Body of pancreas (tissue), 4 donors: ENCODE data around the gene TNFRSF9. TPM values are rescaled to one million over a fixed set of nuclear protein-coding genes. Genes with fewer than 3 reads are reported as not detected.

Source experiments
- ATAC-seq: fragments of 150-250 bp; one replicate; pipeline ENCODE4 v1.9.1; 2016
- DNase-seq, 4 donors: peaks; one replicate each; pipeline ENCODE4 v3.0.0-alpha.2; 2019
- H3K27ac ChIP-seq, 4 donors: fragments of 200-600 bp; sonication (generic); 1 replicate in 3 of 4; 2 replicates in 1 of 4; pipeline versions ENCODE4 v1.5.1 to v1.6.1; 2016 to 2019; ENCODE audit warnings: mild to moderate bottlenecking in 1 of 4, mixed read lengths in 1 of 4, moderate library complexity in 1 of 4
- H3K27me3 ChIP-seq, 2 donors: fragments of 200-600 bp; sonication (generic); one replicate each; pipeline ENCODE4 v1.6.0; 2016; ENCODE audit warnings: mild to moderate bottlenecking in 1 of 2
- H3K36me3 ChIP-seq, 2 donors: fragments of 200-600 bp; sonication (generic); replicated peaks in 1 of 2; 2 replicates each; pipeline ENCODE4 v1.5.1; 2016; ENCODE audit warnings: low read depth in 2 of 2; ENCODE audit not compliant: insufficient read depth in 1 of 2
- H3K4me1 ChIP-seq: fragments of 200-600 bp; sonication (generic); one replicate; pipeline ENCODE4 v1.6.0; 2016
- H3K4me3 ChIP-seq, 2 donors: fragments of 200-600 bp; sonication (generic); 1 replicate in 1 of 2; 2 replicates in 1 of 2; pipeline ENCODE4 v1.5.1; 2016 to 2019
- H3K9me3 ChIP-seq, 3 donors: fragments of 200-600 bp; sonication (generic); 1 replicate in 2 of 3; 2 replicates in 1 of 3; pipeline ENCODE4 v1.5.1; 2016
- POLR2A ChIP-seq, 3 donors: fragments of 450-650 bp; IDR thresholded peaks; one replicate each; pipeline ENCODE4 v1.6.1; 2016; ENCODE audit warnings: antibody characterized with exemption in 3 of 3, mild to moderate bottlenecking in 2 of 3
- WGBS, 2 donors: methylation state at CpG; one replicate each; pipeline ENCODE4 v1.1.5; 2017; 5-methylcytosine and 5-hydroxymethylcytosine counted together
- intact Hi-C: fragments of 100-400 bp; cut with DNase I; formaldehyde crosslinking; loops from one replicate; pipeline ENCODE4 v1.15.1; 2023
- total RNA-seq, 2 donors: library from RNA; depleted of rRNA; stranded (reverse); fragments of >200 nt; gene quantifications; one replicate each; pipeline ENCODE4 v1.1.0, GENCODE V29; 2016
- TF ChIP-seq, protein P1 (sequence below), 7 experiments: fragments of 450-650 bp in 4 of 7; fragments of 200-600 bp in 3 of 7; sonication (generic) in 3 of 7; IDR thresholded peaks; one replicate each; pipeline ENCODE4 v1.5.1; 2016 to 2019; ENCODE audit warnings: antibody characterized with exemption in 7 of 7

Gene TNFRSF9
- total RNA-seq, 2 donors from 2014 or later = under 0.01 TPM; not detected in 1

DNA sequence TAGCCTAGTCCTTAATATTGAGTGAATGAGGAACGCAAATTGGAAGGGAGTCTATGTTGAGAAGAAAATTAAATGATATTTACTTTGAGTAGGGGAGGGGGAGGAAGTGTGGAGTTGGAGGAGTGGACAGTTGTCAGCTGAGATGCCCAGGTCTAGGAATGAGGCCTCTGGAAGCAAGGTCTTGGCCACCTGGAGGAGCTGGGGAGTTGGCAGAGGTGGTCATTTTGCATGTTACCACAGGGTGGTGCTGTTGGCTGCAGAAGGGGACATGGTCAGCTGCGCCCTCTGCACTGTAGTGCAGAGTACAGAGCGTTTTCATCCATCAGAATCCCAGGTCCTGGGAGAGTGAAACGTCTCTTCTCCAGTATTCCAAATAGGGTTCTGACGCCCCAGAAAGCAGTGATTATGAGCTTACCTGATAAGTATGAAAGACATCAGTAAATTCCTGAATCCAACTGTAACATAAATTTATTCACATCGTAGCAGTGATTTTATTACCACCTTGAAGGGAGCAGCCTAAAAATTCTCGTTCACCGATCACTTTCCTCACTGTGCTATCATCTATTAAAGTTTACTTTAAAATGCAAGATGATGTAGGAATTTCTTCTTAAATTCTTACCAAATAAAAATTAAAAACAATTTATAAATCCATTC is 34.7 kb upstream of the TNFRSF9 start:
- no peaks in the 10 kb centered on the region for H3K4me1 ChIP-seq
- DNase-seq (peak; percentile 77 to 82 (median 78)), ATAC-seq (peak; percentile 96)
- no peaks in the 10 kb centered on the region for H3K9me3 ChIP-seq
- H3K27me3 ChIP-seq = no peaks in the 10 kb centered on the region
- H3K36me3 ChIP-seq = peaks cover 5 to 23% of the 10 kb centered on the region in 2 donors
- H3K27ac ChIP-seq = peak overlapping the region in 1 of 4 donors; percentile 10
- intact Hi-C loops = loop anchor here (5.0 kb wide), 1 partner anchor 372 kb away; no protein-coding TSS in a partner anchor
- H3K4me3 ChIP-seq = no peak overlapping the region
- no peak for TF ChIP-seq POLR2A (IDR thresholded peaks at IDR 0.05)
- TF ChIP-seq, protein P1, sequence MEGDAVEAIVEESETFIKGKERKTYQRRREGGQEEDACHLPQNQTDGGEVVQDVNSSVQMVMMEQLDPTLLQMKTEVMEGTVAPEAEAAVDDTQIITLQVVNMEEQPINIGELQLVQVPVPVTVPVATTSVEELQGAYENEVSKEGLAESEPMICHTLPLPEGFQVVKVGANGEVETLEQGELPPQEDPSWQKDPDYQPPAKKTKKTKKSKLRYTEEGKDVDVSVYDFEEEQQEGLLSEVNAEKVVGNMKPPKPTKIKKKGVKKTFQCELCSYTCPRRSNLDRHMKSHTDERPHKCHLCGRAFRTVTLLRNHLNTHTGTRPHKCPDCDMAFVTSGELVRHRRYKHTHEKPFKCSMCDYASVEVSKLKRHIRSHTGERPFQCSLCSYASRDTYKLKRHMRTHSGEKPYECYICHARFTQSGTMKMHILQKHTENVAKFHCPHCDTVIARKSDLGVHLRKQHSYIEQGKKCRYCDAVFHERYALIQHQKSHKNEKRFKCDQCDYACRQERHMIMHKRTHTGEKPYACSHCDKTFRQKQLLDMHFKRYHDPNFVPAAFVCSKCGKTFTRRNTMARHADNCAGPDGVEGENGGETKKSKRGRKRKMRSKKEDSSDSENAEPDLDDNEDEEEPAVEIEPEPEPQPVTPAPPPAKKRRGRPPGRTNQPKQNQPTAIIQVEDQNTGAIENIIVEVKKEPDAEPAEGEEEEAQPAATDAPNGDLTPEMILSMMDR (IDR thresholded peaks at IDR 0.05) = peak; percentile 68 to 95 (median 94)
- 63 to 72% methylated on average over 8 of the region's 8 CpGs for WGBS, 2 donors

DNA sequence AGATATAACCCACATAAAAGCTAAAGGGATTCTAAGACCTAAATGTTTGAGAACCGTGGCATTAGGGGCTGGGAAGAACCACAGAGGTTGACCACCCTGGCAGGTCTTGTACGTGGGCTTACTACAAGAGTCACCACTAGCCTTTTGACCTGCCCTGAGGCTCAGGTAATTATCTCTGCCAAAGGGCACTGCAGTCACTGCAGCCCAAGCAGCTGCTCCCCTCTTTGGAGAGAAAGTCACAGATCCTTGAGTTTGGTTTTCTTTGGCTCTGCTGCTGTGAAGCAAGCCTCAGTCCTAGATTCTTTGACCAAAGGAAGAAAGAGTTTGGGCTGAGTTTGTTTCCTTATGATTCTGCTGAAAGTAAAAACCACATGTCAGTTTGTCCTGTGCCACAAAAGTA is 32.4 kb upstream of the TNFRSF9 start:
- peaks cover 13 to 22% of the 10 kb centered on the region in 2 donors for H3K36me3 ChIP-seq

DNA sequence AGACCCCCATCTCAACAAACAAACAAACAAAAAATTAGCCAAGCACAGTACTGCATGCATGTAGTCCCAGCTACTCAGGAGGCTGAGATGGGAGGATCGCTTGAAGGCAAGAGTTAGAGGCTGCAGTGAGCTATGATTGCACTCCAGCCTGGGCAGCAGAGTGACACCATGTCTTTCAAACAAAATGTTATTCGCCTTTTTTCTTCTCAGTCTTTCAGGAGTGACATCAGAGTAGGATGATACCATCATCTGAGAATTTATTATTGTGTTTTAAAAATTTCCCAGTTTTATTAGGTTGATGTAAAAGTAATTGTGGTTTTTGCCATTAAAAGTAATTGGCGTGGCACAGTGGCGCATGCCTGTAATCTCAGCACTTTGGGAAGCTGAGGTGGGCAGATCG is 31.6 kb upstream of the TNFRSF9 start:
- H3K27ac ChIP-seq = no peak overlapping the region
- no peaks in the 10 kb centered on the region for H3K4me1 ChIP-seq
- ATAC-seq = no peak
- TF ChIP-seq POLR2A (IDR thresholded peaks at IDR 0.05) = no peak
- TF ChIP-seq, protein P1 (IDR thresholded peaks at IDR 0.05) = no peak
- H3K4me3 ChIP-seq = no peak overlapping the region
- H3K27me3 ChIP-seq = no peaks in the 10 kb centered on the region
- peaks cover 13 to 22% of the 10 kb centered on the region in 2 donors for H3K36me3 ChIP-seq
- 89 to 94% methylated on average over 5 of the region's 5 CpGs for WGBS, 2 donors
- no peaks in the 10 kb centered on the region for H3K9me3 ChIP-seq
- DNase-seq = no peak
- intact Hi-C loops = no loop called here

More for the DNA sequence above, 32.4 kb upstream of the TNFRSF9 start:
- intact Hi-C loops = no loop called here
- H3K4me1 ChIP-seq = no peaks in the 10 kb centered on the region
- no peaks in the 10 kb centered on the region for H3K27me3 ChIP-seq
- no peaks in the 10 kb centered on the region for H3K9me3 ChIP-seq
- H3K4me3 ChIP-seq = no peak overlapping the region
- H3K27ac ChIP-seq = no peak overlapping the region
- TF ChIP-seq, protein P1 (IDR thresholded peaks at IDR 0.05) = no peak
- TF ChIP-seq POLR2A (IDR thresholded peaks at IDR 0.05) = no peak
- DNase-seq (no peak), ATAC-seq (no peak)
- WGBS, 2 donors = 100% methylated on average over 2 of the region's 2 CpGs

DNA sequence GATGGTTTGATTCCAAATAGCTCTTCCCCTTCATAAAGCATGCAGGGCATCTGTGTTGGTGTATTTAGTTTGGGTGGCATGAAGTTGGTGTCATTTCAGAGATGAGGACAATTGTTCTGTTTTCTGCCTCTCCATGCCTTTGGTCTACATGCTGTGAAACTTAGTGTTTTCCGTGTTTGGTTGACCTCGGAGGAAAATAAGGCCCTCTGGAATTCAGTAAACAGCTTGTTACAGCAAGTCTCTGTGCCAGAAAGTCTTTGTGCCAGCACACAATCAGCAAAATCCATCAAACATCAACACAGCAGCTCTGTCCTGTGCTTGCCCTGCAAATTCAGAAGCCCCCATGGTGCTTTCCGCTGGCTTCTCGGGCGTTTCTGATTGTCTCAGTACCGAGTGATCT is 30.4 kb upstream of the TNFRSF9 start:
- H3K4me1 ChIP-seq = no peaks in the 10 kb centered on the region
- no peak overlapping the region for H3K4me3 ChIP-seq
- H3K27ac ChIP-seq = no peak overlapping the region
- TF ChIP-seq POLR2A (IDR thresholded peaks at IDR 0.05) = no peak
- TF ChIP-seq, protein P1 (IDR thresholded peaks at IDR 0.05) = no peak
- no peak for DNase-seq
- H3K9me3 ChIP-seq = no peaks in the 10 kb centered on the region
- intact Hi-C loops = no loop called here
- peaks cover 13 to 22% of the 10 kb centered on the region in 2 donors for H3K36me3 ChIP-seq
- 82 to 86% methylated on average over 6 of the region's 6 CpGs for WGBS, 2 donors
- no peak for ATAC-seq
- no peaks in the 10 kb centered on the region for H3K27me3 ChIP-seq

DNA sequence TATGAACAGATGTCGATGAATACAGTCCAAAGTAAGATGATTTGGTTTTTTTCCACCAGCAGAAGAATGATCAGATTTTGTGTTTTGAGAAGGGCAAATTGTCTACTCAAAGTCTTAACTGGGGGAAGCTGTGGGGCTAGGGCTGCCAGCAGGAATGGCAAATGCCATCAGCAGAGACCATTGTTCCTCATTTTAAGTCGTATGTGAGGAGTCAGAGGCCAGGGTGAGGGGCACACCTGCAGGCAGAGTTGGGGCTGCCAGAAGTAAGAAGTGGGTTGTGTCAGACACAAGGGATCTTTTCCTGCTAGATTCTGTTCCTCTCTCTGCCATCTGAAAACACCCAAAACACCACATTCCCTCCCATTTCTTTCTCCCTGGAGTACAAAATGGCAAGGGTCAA is 29.6 kb upstream of the TNFRSF9 start:
- Histone ChIP-seq H3K36me3 (peaks cover 13 to 27% of the 10 kb centered on the region in 2 donors), H3K4me1 (no peaks in the 10 kb centered on the region), H3K27me3 (no peaks in the 10 kb centered on the region), H3K27ac (no peak overlapping the region), H3K4me3 (no peak overlapping the region), H3K9me3 (no peaks in the 10 kb centered on the region)
- WGBS, 2 donors = 83 to 90% methylated on average over 2 of the region's 2 CpGs
- TF ChIP-seq, protein P1 (IDR thresholded peaks at IDR 0.05) = no peak
- no peak for TF ChIP-seq POLR2A (IDR thresholded peaks at IDR 0.05)
- DNase-seq (no peak), ATAC-seq (no peak)
- intact Hi-C loops = no loop called here
